Neural cell (in vitro differentiated cells): ENCODE data around the gene MT3. TPM values are rescaled to one million over a fixed set of nuclear protein-coding genes. Genes with fewer than 3 reads are reported as not detected.

Experiments
- H2AFZ ChIP-seq: fragments of 200-600, 300-800 bp; sonication (generic), shearing (Covaris generic); 2 replicates; pipeline ENCODE4 v1.6.0; 2014; ENCODE audit warnings: low read depth, mild to moderate bottlenecking, antibody characterized with exemption, low read length, moderate library complexity
- H3F3A ChIP-seq: fragments of 200-600 bp; shearing (Covaris generic); 2 replicates; pipeline ENCODE4 v1.6.1; 2016; ENCODE audit warnings: mild to moderate bottlenecking, moderate library complexity, mixed read lengths, antibody characterized with exemption, low read length; ENCODE audit not compliant: insufficient read depth, poor library complexity, severe bottlenecking
- H3K27ac ChIP-seq: fragments of 200-600, 300-800 bp; sonication (generic), shearing (Covaris generic); 2 replicates; pipeline ENCODE4 v1.5.1; 2014; ENCODE audit warnings: mild to moderate bottlenecking, low read length, moderate library complexity
- H3K27me3 ChIP-seq: fragments of 300-800, 200-600 bp; sonication (generic), shearing (Covaris generic); 2 replicates; pipeline ENCODE4 v1.6.0; 2014; ENCODE audit warnings: mild to moderate bottlenecking, low read depth, low read length, moderate library complexity; ENCODE audit not compliant: insufficient read depth
- H3K36me3 ChIP-seq: fragments of 300-800, 200-600 bp; sonication (generic), shearing (Covaris generic); 2 replicates; pipeline ENCODE4 v1.5.1; 2014; ENCODE audit warnings: mild to moderate bottlenecking, antibody characterized with exemption, low read length, moderate library complexity; ENCODE audit not compliant: insufficient read depth
- H3K4me2 ChIP-seq: fragments of 300-800, 200-600 bp; sonication (generic), shearing (Covaris generic); 2 replicates; pipeline ENCODE4 v1.6.0; 2014; ENCODE audit warnings: mild to moderate bottlenecking, low read length
- H3K4me3 ChIP-seq: fragments of 300-800, 200-600 bp; sonication (generic), shearing (Covaris generic); 2 replicates; pipeline ENCODE4 v1.5.1; 2014; ENCODE audit warnings: mild to moderate bottlenecking, low read length, moderate library complexity
- H3K79me2 ChIP-seq: fragments of 200-600 bp; shearing (Covaris generic); replicated peaks from 2 replicates; pipeline ENCODE4 v1.6.0; 2014; ENCODE audit warnings: mild to moderate bottlenecking, low read length, moderate library complexity; ENCODE audit not compliant: insufficient read depth
- H3K9ac ChIP-seq: fragments of 300-800, 200-600 bp; sonication (generic), shearing (Covaris generic); 2 replicates; pipeline ENCODE4 v1.6.1; 2016; ENCODE audit warnings: mild to moderate bottlenecking, low read length, mixed read lengths
- H3K9me2 ChIP-seq: fragments of 200-600 bp; shearing (Covaris generic); 2 replicates; pipeline ENCODE4 v1.6.1; 2016; ENCODE audit warnings: mild to moderate bottlenecking, low read length, mixed read lengths; ENCODE audit not compliant: insufficient read depth
- H3K9me3 ChIP-seq: fragments of 200-600, 300-800 bp; sonication (generic), shearing (Covaris generic); 2 replicates; pipeline ENCODE4 v1.6.1; 2016; ENCODE audit warnings: mild to moderate bottlenecking, mixed run types, low read length, moderate library complexity, mixed read lengths
- H4K20me1 ChIP-seq: fragments of 200-600 bp; shearing (Covaris generic); 2 replicates; pipeline ENCODE4 v1.6.1; 2016; ENCODE audit warnings: mild to moderate bottlenecking, mixed run types; ENCODE audit not compliant: insufficient read depth
- CTCF ChIP-seq: fragments of 450-650 bp; IDR thresholded peaks from 2 replicates; pipeline ENCODE4 v1.5.1; 2014; ENCODE audit warnings: antibody characterized with exemption, mild to moderate bottlenecking, moderate library complexity; ENCODE audit not compliant: poor library complexity, severe bottlenecking
- EP300 ChIP-seq: fragments of 450-650 bp; conservative IDR thresholded peaks from 2 replicates; pipeline ENCODE4 v1.6.1; 2014; ENCODE audit warnings: antibody characterized with exemption, mild to moderate bottlenecking, moderate library complexity; ENCODE audit not compliant: poor library complexity, severe bottlenecking
- EZH2 ChIP-seq: fragments of 200-600, 300-800 bp; shearing (Covaris generic), sonication (generic); IDR thresholded peaks from 2 replicates; pipeline ENCODE4 v1.6.1; 2014; ENCODE audit warnings: antibody characterized with exemption, low read length, borderline replicate concordance, mild to moderate bottlenecking; ENCODE audit not compliant: insufficient read depth, poor library complexity, severe bottlenecking
- MXI1 ChIP-seq: fragments of 450-650 bp; conservative IDR thresholded peaks from 2 replicates; pipeline ENCODE4 v1.6.1; 2014; ENCODE audit warnings: antibody characterized with exemption, mild to moderate bottlenecking; ENCODE audit not compliant: poor library complexity, severe bottlenecking
- POLR2AphosphoS5 ChIP-seq: IDR thresholded peaks from 2 replicates; pipeline ENCODE4 v1.6.1; 2012
- RAD21 ChIP-seq: fragments of 450-650 bp; conservative IDR thresholded peaks from 2 replicates; pipeline ENCODE4 v1.6.1; 2014; ENCODE audit warnings: antibody characterized with exemption, mild to moderate bottlenecking, moderate library complexity
- REST ChIP-seq: IDR thresholded peaks from 2 replicates; pipeline ENCODE4 v1.6.1; 2012; ENCODE audit warnings: borderline replicate concordance
- SMC3 ChIP-seq: fragments of 450-650 bp; conservative IDR thresholded peaks from 2 replicates; pipeline ENCODE4 v1.6.1; 2014; ENCODE audit warnings: antibody characterized with exemption, mild to moderate bottlenecking, moderate library complexity; ENCODE audit not compliant: poor library complexity
- TAF1 ChIP-seq: IDR thresholded peaks from 2 replicates; pipeline ENCODE4 v1.6.1; 2012; ENCODE audit warnings: low read depth
- polyA plus RNA-seq: library from polyadenylated mRNA; depleted of rRNA; stranded (reverse); fragments of >200 nt; gene quantifications from 2 replicates; pipeline ENCODE4 v1.2.3, GENCODE V29; 2014

Gene MT3
- polyA plus RNA-seq, 1 donor from 2014 or later = 1.9 TPM

- H3K4me3 ChIP-seq = no peak overlapping the region
- no peaks in the 10 kb centered on the region for H3K36me3 ChIP-seq
- H3K4me2 ChIP-seq = no peak overlapping the region
- H3K9me3 ChIP-seq = no peaks in the 10 kb centered on the region
- H3K27ac ChIP-seq = no peak overlapping the region
- H3K9me2 ChIP-seq = no peaks in the 10 kb centered on the region
- no peaks in the 10 kb centered on the region for H3K79me2 ChIP-seq
- H3K27me3 ChIP-seq = no peaks in the 10 kb centered on the region
- H3F3A ChIP-seq = no peaks in the 10 kb centered on the region
- no peak overlapping the region for H3K9ac ChIP-seq
- no peak overlapping the region for H2AFZ ChIP-seq
- TF ChIP-seq EZH2 (no peak), REST (no peak)
- H4K20me1 ChIP-seq = no peaks in the 10 kb centered on the region
Observed at GRCh38 chr16:56551796-56552738, 37.3 kb upstream of the MT3 start.

- H3K9ac ChIP-seq = no peak overlapping the region
- H4K20me1 ChIP-seq = no peaks in the 10 kb centered on the region
- H3K79me2 ChIP-seq = no peaks in the 10 kb centered on the region
- H3K4me3 ChIP-seq = no peak overlapping the region
- TF ChIP-seq EP300 = no peak
- no peak for TF ChIP-seq MXI1
- TF ChIP-seq RAD21 = no peak
- no peak for TF ChIP-seq CTCF
- no peak for TF ChIP-seq SMC3
- no peak for TF ChIP-seq POLR2AphosphoS5
- TF ChIP-seq EZH2 = no peak
- TF ChIP-seq REST = no peak
- no peak for TF ChIP-seq TAF1
- H3K27ac ChIP-seq = no peak overlapping the region
- H3K27me3 ChIP-seq = no peaks in the 10 kb centered on the region
- no peaks in the 10 kb centered on the region for H3K9me3 ChIP-seq
- H3K4me2 ChIP-seq = no peak overlapping the region
- H3K9me2 ChIP-seq = no peaks in the 10 kb centered on the region
- H2AFZ ChIP-seq = no peak overlapping the region
- H3K36me3 ChIP-seq = no peaks in the 10 kb centered on the region
- no peaks in the 10 kb centered on the region for H3F3A ChIP-seq
Observed at GRCh38 chr16:56554441-56554840, 34.9 kb upstream of the MT3 start.
